K562 (cell line): ENCODE data around the gene ZFTA. TPM values are rescaled to one million over a fixed set of nuclear protein-coding genes. Genes with fewer than 3 reads are reported as not detected.
A peak's percentile ranks its signal among the peaks of the same experiment; 100 is the strongest.

Experiments
- ATAC-seq: fragments of 200-7000 bp; cut with Tn5 transposase; 3 replicates; pipeline ENCODE4 v1.9.1; 2020; ENCODE audit warnings: moderate library complexity
- BruUV-seq: library from RNA; stranded (reverse); fragments of 400-500 nt; replicated peaks from 2 replicates; lab custom pipeline; 2021; lab: Mats Ljungman, UMichigan
- CTCF ChIA-PET: fragments of 300-600 bp; formaldehyde crosslinking; extraction: SDS; loops from one replicate; lab custom pipeline; 2021; ENCODE audit warnings: low intra/inter-chr PET ratio; lab: Yijun Ruan, JAX
- POLR2A ChIA-PET: fragments of 300-600, 350-650 bp; sonication (Branson Sonifier 250); formaldehyde crosslinking; extraction: SDS; loops from one replicate; lab custom pipeline; 2021; ENCODE audit warnings: antibody characterized with exemption, inconsistent platforms; lab: Yijun Ruan, JAX
- DNase-seq, 4 experiments: peaks; one replicate each; pipeline versions ENCODE4 v3.0.0 to v3.0.0-alpha.2; 2011 to 2018; ENCODE audit warnings: low spot score in 3 of 4, mixed read lengths in 3 of 4; ENCODE audit errors: extremely low read depth in 1 of 4
- FAIRE-seq: peaks from 2 replicates; lab custom pipeline; 2011; peaks lifted over from hg19 to GRCh38; lab: Jason Lieb, UNC
- H2AFZ ChIP-seq: 2 replicates; pipeline ENCODE4 v1.6.0; 2011; ENCODE audit warnings: low read depth, low read length, control low read depth, inconsistent platforms
- H3K27ac ChIP-seq: fragments of 200-600 bp; 3 replicates; pipeline ENCODE4 v1.8.0; 2011; ENCODE audit warnings: low read depth, mild to moderate bottlenecking, control low read depth, inconsistent platforms, low read length, moderate library complexity, mixed read lengths; ENCODE audit errors: extremely low read depth
- H3K27me3 ChIP-seq, 2 experiments: fragments of 300-600 bp in 1 of 2; 2 replicates in 1 of 2; 3 replicates in 1 of 2; pipeline versions ENCODE4 v1.6.0 to v1.8.0; 2011; ENCODE audit warnings: inconsistent platforms in 2 of 2, low read length in 2 of 2, mild to moderate bottlenecking in 1 of 2, mixed read lengths in 1 of 2, moderate library complexity in 1 of 2; ENCODE audit not compliant: control insufficient read depth in 2 of 2, insufficient read depth in 2 of 2
- H3K36me3 ChIP-seq: fragments of 300-600 bp; 3 replicates; pipeline ENCODE4 v1.8.0; 2011; ENCODE audit warnings: mild to moderate bottlenecking, low read length, inconsistent platforms; ENCODE audit not compliant: control insufficient read depth, insufficient read depth
- H3K4me1 ChIP-seq, 2 experiments: fragments of 200-600 bp in 1 of 2; replicated peaks in 1 of 2; 2 replicates in 1 of 2; 3 replicates in 1 of 2; pipeline versions ENCODE4 v1.5.1 to v1.8.0; 2011; ENCODE audit warnings: inconsistent platforms in 2 of 2, low read length in 2 of 2, mild to moderate bottlenecking in 1 of 2, mixed read lengths in 1 of 2, moderate library complexity in 1 of 2; ENCODE audit not compliant: control insufficient read depth in 2 of 2, insufficient read depth in 2 of 2
- H3K4me2 ChIP-seq: 2 replicates; pipeline ENCODE4 v1.6.1; 2011; ENCODE audit warnings: low read length, control low read depth, inconsistent platforms, mixed read lengths; ENCODE audit not compliant: insufficient read depth
- H3K4me3 ChIP-seq: fragments of 200-600 bp; sonication (generic), shearing (Covaris generic); 2 replicates; pipeline ENCODE4 v1.5.1; 2016; ENCODE audit warnings: control low read depth, inconsistent platforms
- H3K79me2 ChIP-seq: fragments of 200-600 bp; 3 replicates; pipeline ENCODE4 v1.8.0; 2011; ENCODE audit warnings: low read length, inconsistent platforms; ENCODE audit not compliant: control insufficient read depth, insufficient read depth
- H3K9ac ChIP-seq, 2 experiments: 2 replicates each; pipeline versions ENCODE4 v1.6.0 to v1.6.1; 2011; ENCODE audit warnings: low read depth in 2 of 2, low read length in 2 of 2, control low read depth in 1 of 2, inconsistent platforms in 1 of 2, mild to moderate bottlenecking in 1 of 2, mixed read lengths in 1 of 2; ENCODE audit not compliant: insufficient read depth in 1 of 2
- H3K9me1 ChIP-seq: one replicate; pipeline ENCODE4 v1.6.0; 2011; ENCODE audit warnings: inconsistent platforms, mild to moderate bottlenecking, low read length, moderate library complexity; ENCODE audit not compliant: control insufficient read depth, insufficient read depth
- H3K9me3 ChIP-seq: replicated peaks from 2 replicates; pipeline ENCODE4 v1.5.1; 2011; ENCODE audit warnings: low read depth, low read length, inconsistent platforms; ENCODE audit not compliant: control insufficient read depth, insufficient read depth
- H4K20me1 ChIP-seq: replicated peaks from 2 replicates; pipeline ENCODE4 v1.6.1; 2011; ENCODE audit warnings: low read length, inconsistent platforms, mixed read lengths; ENCODE audit not compliant: control insufficient read depth, insufficient read depth
- CHD4 ChIP-seq: fragments of 200-600 bp; sonication (generic); IDR thresholded peaks from 3 replicates; pipeline ENCODE4 v1.6.1; 2012; ENCODE audit warnings: low read depth, mild to moderate bottlenecking, mixed read lengths, low read length, inconsistent platforms; ENCODE audit not compliant: insufficient read depth, insufficient replicate concordance, poor library complexity, severe bottlenecking
- NR0B1 ChIP-seq: fragments of 450-650 bp; IDR thresholded peaks from one replicate; pipeline ENCODE4 v1.6.1; 2018; ENCODE audit warnings: mild to moderate bottlenecking, moderate library complexity; ENCODE audit not compliant: partially characterized antibody
- POLR2AphosphoS2 ChIP-seq: IDR thresholded peaks from 2 replicates; pipeline ENCODE4 v1.6.1; 2012; ENCODE audit warnings: low read length, improper control_type of control experiment
- RERE ChIP-seq: sonication (generic); formaldehyde crosslinking; IDR thresholded peaks from 2 replicates; pipeline ENCODE4 v1.8.0; 2023; ENCODE audit warnings: missing genetic modification reagents, mild to moderate bottlenecking, borderline replicate concordance
- RFX1 ChIP-seq: fragments of 450-650 bp; IDR thresholded peaks from 2 replicates; pipeline ENCODE4 v1.6.1; 2016; ENCODE audit warnings: mild to moderate bottlenecking, moderate library complexity
- SOX6 ChIP-seq: fragments of 450-650 bp; IDR thresholded peaks from 2 replicates; pipeline ENCODE4 v1.6.1; 2014; ENCODE audit warnings: mild to moderate bottlenecking
- STAT5B ChIP-seq: fragments of 250-450 bp; sonication (Bioruptor Pico); IDR thresholded peaks from 2 replicates; pipeline ENCODE4 v1.8.0; 2021; ENCODE audit warnings: mild to moderate bottlenecking, inconsistent platforms
- YY1 ChIP-seq, 3 experiments: IDR thresholded peaks; 2 replicates each; pipeline ENCODE4 v1.6.1; 2011; ENCODE audit warnings: low read length in 2 of 3, mild to moderate bottlenecking in 2 of 3, moderate library complexity in 2 of 3, borderline replicate concordance in 1 of 3, control low read depth in 1 of 3, low read depth in 1 of 3; ENCODE audit not compliant: insufficient read depth in 3 of 3, insufficient replicate concordance in 2 of 3, control insufficient read depth in 1 of 3, insufficient read length in 1 of 3; ENCODE audit errors: extremely low read depth in 1 of 3
- ZBTB7A ChIP-seq: IDR thresholded peaks from 2 replicates; pipeline ENCODE4 v1.6.1; 2011; ENCODE audit warnings: low read depth, mild to moderate bottlenecking, low read length, moderate library complexity, borderline replicate concordance; ENCODE audit not compliant: control insufficient read depth
- ZNF551 ChIP-seq: fragments of 250-450 bp; sonication (Bioruptor Pico); IDR thresholded peaks from 2 replicates; pipeline ENCODE4 v1.5.0; 2021; ENCODE audit warnings: mild to moderate bottlenecking, moderate library complexity
- ZSCAN29 ChIP-seq: fragments of 450-650 bp; IDR thresholded peaks from 2 replicates; pipeline ENCODE4 v1.6.1; 2017
- WGBS: fragments of 100-300 bp; shearing (Covaris generic); methylation state at CpG from one replicate; pipeline ENCODE4 v1.1.6; 2016; ENCODE audit warnings: low coverage, mixed read lengths; ENCODE audit not compliant: insufficient coverage; ENCODE audit errors: missing lambda C conversion rate; 5-methylcytosine and 5-hydroxymethylcytosine counted together
- in situ Hi-C: fragments of 300-500 bp; cut with MboI; formaldehyde crosslinking; loops from 4 replicates; pipeline ENCODE4 v1.15.0; 2018; ENCODE audit warnings: inconsistent platforms, mixed read lengths
- intact Hi-C: fragments of 100-400 bp; cut with micrococcal nuclease; formaldehyde crosslinking; loops from 2 replicates; pipeline ENCODE4 v1.14.2; 2022
- polyA plus RNA-seq, 8 experiments: library from polyadenylated mRNA; depleted of rRNA in 4 of 8; stranded (reverse) in 5 of 8; unstranded in 3 of 8; fragments of >200 nt; fragmentation: Nextera tagmentation in 2 of 8; fragmentation: Illumina TruSeq in 1 of 8; extraction: Ambion mirVana in 2 of 8; extraction: Trizol in 1 of 8; gene quantifications; 2 replicates each; pipeline versions ENCODE4 v1.2.1 to v1.2.3, GENCODE V29; 2011 to 2014; ENCODE audit warnings: inconsistent platforms in 1 of 8, missing spikeins in 1 of 8
- total RNA-seq, 7 experiments: library from RNA; depleted of rRNA in 6 of 7; stranded (reverse); fragments of >200 nt in 6 of 7; fragmentation: Illumina TruSeq in 2 of 7; extraction: Trizol in 2 of 7; gene quantifications; 2 replicates each; pipeline versions ENCODE4 v1.2.1 to v1.2.3, GENCODE V29; 2011 to 2021; ENCODE audit warnings: low replicate concordance in 1 of 7

The ZFTA gene
- total and polyA plus RNA-seq, 9 of the 15 experiments (the other 6 are each of a cell fraction or from before 2014, with no cell fraction given), result 0.45 to 12.3 (median 2.9) TPM

- Histone ChIP-seq H2AFZ (peak overlapping the region; percentile 93), H3K9ac (peak overlapping the region; percentile 89 to 99), H3K27ac (peak overlapping the region; percentile 84), H3K36me3 (peaks cover 39% of the 10 kb centered on the region), H3K79me2 (peaks cover 40% of the 10 kb centered on the region), H3K4me2 (peak overlapping the region; percentile 94), H3K4me3 (peak overlapping the region; percentile 82), H3K27me3 (no peaks in the 10 kb centered on the region), H4K20me1 (peaks cover 13% of the 10 kb centered on the region; the same call in 1 of the 2 replicates), H3K9me1 (peaks cover 2% of the 10 kb centered on the region), H3K4me1 (peaks cover 22 to 28% of the 10 kb centered on the region in 2 experiments), H3K9me3 (no peaks in the 10 kb centered on the region)
- ChIA-PET CTCF (no interaction called here), POLR2A (interaction anchor here (0.6 to 0.9 kb wide), 2 partner anchors 93 to 162 kb away, joined by 3 to 6 read pairs; no protein-coding TSS in a partner anchor)
- in situ Hi-C loops (no loop called here), intact Hi-C loops (loop anchor here (5.0 kb wide), 1 partner anchor 46 kb away; the partner anchor contains the start of gene ZFTA)
- no TSS peak for BruUV-seq
- WGBS, result under 1% methylated on average over 27 of the region's 74 CpGs
- peak; percentile 77 for ATAC-seq
- no peak for FAIRE-seq
- peak; percentile 56 to 77 (median 66) for DNase-seq
- no peak for TF ChIP-seq RFX1
- peak; percentile 34; the same call in 1 of the 2 replicates for TF ChIP-seq ZBTB7A
- TF ChIP-seq NR0B1, result no peak
- peak in 1 of 3 experiments; percentile 12 for TF ChIP-seq YY1 (IDR thresholded peaks at IDR 0.05; ENCODE audit: borderline replicate concordance in 1 of 3, control insufficient read depth in 1 of 3, extremely low read depth in 1 of 3, insufficient read depth in 3 of 3, insufficient read length in 1 of 3, insufficient replicate concordance in 2 of 3, low read depth in 1 of 3, low read length in 2 of 3)
- no peak for TF ChIP-seq SOX6
- no peak for TF ChIP-seq RERE (CRISPR knock-in tag)
- TF ChIP-seq ZSCAN29, result no peak
- TF ChIP-seq POLR2AphosphoS2, result no peak
- TF ChIP-seq STAT5B, result no peak
- no peak for TF ChIP-seq ZNF551 (CRISPR knock-in tag)
- no peak for TF ChIP-seq CHD4
Measured at GRCh38 chr11:63813563-63814382, 45.2 kb upstream of the ZFTA start.
